ENCODE data around the gene AMN. TPM values are rescaled to one million over a fixed set of nuclear protein-coding genes. Genes with fewer than 3 reads are reported as not detected.

Gene AMN
- total RNA-seq, 2 experiments from 2014 or later, result 0.35 to 5.6 TPM

DNA sequence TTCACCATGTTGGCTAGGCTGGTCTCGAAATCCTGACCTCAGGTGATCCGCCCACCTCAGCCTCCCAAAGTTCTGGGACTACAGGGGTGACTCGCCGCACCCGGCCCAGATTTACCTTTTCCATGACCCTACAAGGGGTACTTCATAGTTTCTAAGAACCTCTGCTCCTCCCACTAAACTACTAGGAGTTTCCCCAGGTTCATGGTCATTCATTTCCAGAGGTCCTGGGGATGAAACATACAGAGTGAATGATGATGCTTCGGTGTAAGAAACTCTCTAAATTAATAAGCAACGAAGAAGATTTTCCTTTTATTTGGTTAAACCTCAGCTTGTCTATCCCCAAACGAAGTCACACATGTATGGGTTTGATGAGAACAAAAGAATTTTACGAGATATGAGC, 56.9 kb downstream of the AMN start:
- H3K27ac ChIP-seq (ENCODE audit: low read depth, low read length, poor library complexity, severe bottlenecking), result no peak overlapping the region
- no peaks in the 10 kb centered on the region for H3K36me3 ChIP-seq (ENCODE audit: insufficient read depth, low read length)
- no peaks in the 10 kb centered on the region for H3K9me2 ChIP-seq (ENCODE audit: insufficient read depth, low read length)
- ChIA-PET POLR2A (interaction anchor here (0.6 to 0.7 kb wide), 2 partner anchors 69 to 1131 kb away, joined by 3 to 4 read pairs; no protein-coding TSS in a partner anchor), CTCF (ENCODE audit: unreplicated experiment) (no interaction called here)
- H4K20me1 ChIP-seq (ENCODE audit: insufficient read depth, low read length), result no peaks in the 10 kb centered on the region
- TF ChIP-seq, protein P1, sequence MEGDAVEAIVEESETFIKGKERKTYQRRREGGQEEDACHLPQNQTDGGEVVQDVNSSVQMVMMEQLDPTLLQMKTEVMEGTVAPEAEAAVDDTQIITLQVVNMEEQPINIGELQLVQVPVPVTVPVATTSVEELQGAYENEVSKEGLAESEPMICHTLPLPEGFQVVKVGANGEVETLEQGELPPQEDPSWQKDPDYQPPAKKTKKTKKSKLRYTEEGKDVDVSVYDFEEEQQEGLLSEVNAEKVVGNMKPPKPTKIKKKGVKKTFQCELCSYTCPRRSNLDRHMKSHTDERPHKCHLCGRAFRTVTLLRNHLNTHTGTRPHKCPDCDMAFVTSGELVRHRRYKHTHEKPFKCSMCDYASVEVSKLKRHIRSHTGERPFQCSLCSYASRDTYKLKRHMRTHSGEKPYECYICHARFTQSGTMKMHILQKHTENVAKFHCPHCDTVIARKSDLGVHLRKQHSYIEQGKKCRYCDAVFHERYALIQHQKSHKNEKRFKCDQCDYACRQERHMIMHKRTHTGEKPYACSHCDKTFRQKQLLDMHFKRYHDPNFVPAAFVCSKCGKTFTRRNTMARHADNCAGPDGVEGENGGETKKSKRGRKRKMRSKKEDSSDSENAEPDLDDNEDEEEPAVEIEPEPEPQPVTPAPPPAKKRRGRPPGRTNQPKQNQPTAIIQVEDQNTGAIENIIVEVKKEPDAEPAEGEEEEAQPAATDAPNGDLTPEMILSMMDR (conservative IDR thresholded peaks at IDR 0.05; ENCODE audit: low read length), result no peak
- TF ChIP-seq EZH2phosphoT487 (IDR thresholded peaks at IDR 0.05; ENCODE audit: borderline replicate concordance, low read depth, low read length), result no peak
- H3K4me2 ChIP-seq (ENCODE audit: low read length), result no peak overlapping the region
- no peak overlapping the region for H2AFZ ChIP-seq (ENCODE audit: low read length)
- H3K79me2 ChIP-seq (ENCODE audit: insufficient read depth, low read depth, low read length), result no peaks in the 10 kb centered on the region
- DNase-seq (ENCODE audit: low spot score), result no peak
- no peaks in the 10 kb centered on the region for H3K9me3 ChIP-seq (ENCODE audit: low read length)
- intact Hi-C loops (cut with micrococcal nuclease; ENCODE audit: unreplicated experiment), result no loop called here
- no TSS peak for BruUV-seq (replicated peaks)
- H3K4me1 ChIP-seq (ENCODE audit: insufficient read depth, low read length, poor library complexity, severe bottlenecking), result no peaks in the 10 kb centered on the region
- H3K4me3 ChIP-seq (ENCODE audit: low read depth, low read length, poor library complexity, severe bottlenecking), result no peak overlapping the region

DNA sequence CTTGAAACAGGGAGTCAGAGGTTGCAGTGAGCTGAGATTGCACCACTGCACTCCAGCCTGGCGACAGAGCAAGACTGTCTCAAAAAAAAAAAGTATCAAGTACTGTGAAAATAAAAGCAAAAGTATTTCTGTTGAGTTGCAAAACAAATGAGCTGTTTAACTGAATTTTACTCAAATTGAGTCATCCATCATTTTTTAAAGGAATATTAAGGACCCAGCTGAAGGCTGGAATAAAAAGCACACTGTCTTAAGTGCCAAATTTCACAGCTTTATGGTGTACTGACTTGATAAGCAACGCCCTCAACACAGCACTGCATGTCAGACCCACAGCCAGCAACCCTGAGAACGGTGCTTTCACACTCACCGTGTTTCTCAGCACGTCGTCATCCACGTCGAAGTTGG, 57.9 kb downstream of the AMN start:
- no peak overlapping the region for H3K4me2 ChIP-seq (ENCODE audit: low read length)
- H4K20me1 ChIP-seq (ENCODE audit: insufficient read depth, low read length), result no peaks in the 10 kb centered on the region
- TF ChIP-seq, protein P1 (conservative IDR thresholded peaks at IDR 0.05; ENCODE audit: low read length), result no peak
- TF ChIP-seq EZH2phosphoT487 (IDR thresholded peaks at IDR 0.05; ENCODE audit: borderline replicate concordance, low read depth, low read length), result no peak
- H3K4me1 ChIP-seq (ENCODE audit: insufficient read depth, low read length, poor library complexity, severe bottlenecking), result no peaks in the 10 kb centered on the region
- H3K9me2 ChIP-seq (ENCODE audit: insufficient read depth, low read length), result no peaks in the 10 kb centered on the region
- H3K4me3 ChIP-seq (ENCODE audit: low read depth, low read length, poor library complexity, severe bottlenecking), result no peak overlapping the region
- no peaks in the 10 kb centered on the region for H3K9me3 ChIP-seq (ENCODE audit: low read length)
- no peak overlapping the region for H2AFZ ChIP-seq (ENCODE audit: low read length)
- H3K79me2 ChIP-seq (ENCODE audit: insufficient read depth, low read depth, low read length), result no peaks in the 10 kb centered on the region
- no TSS peak for BruUV-seq (replicated peaks)
- no peak overlapping the region for H3K27ac ChIP-seq (ENCODE audit: low read depth, low read length, poor library complexity, severe bottlenecking)
- intact Hi-C loops (cut with micrococcal nuclease; ENCODE audit: unreplicated experiment), result no loop called here
- POLR2A ChIA-PET, result no interaction called here
- no peak for DNase-seq (ENCODE audit: low spot score)
- H3K36me3 ChIP-seq (ENCODE audit: insufficient read depth, low read length), result no peaks in the 10 kb centered on the region
- CTCF ChIA-PET (ENCODE audit: unreplicated experiment), result no interaction called here

Other genes with a start within 250 kb of the AMN start
- gene TRAF3, start 145.2 kb upstream of the AMN start, total RNA-seq (2014; rRNA removed; shearing (Covaris generic)), result 0.59 and 0.82 TPM in 2 replicates
- 1.5 and 2.9 TPM in 2 replicates for gene TRAF3, start 145.2 kb upstream of the AMN start, total RNA-seq (2022)
- 0.03 TPM in 1 of 2 replicates, not detected in the other for gene CDC42BPB, start 134.9 kb downstream of the AMN start, total RNA-seq (2014; rRNA removed; shearing (Covaris generic))
- gene CDC42BPB, start 134.9 kb downstream of the AMN start, total RNA-seq (2022), result 0.20 and 0.46 TPM in 2 replicates
- gene LBHD2, start 161.5 kb downstream of the AMN start, total RNA-seq (2014; rRNA removed; shearing (Covaris generic)), result not detected in 2 replicates
- gene LBHD2, start 161.5 kb downstream of the AMN start, total RNA-seq (2022), result not detected in 2 replicates
- gene EXOC3L4, start 172.1 kb downstream of the AMN start, total RNA-seq (2014; rRNA removed; shearing (Covaris generic)), result not detected in 2 replicates
- gene EXOC3L4, start 172.1 kb downstream of the AMN start, total RNA-seq (2022), result not detected in 2 replicates
- not detected in 2 replicates for gene TNFAIP2, start 200.8 kb downstream of the AMN start, total RNA-seq (2014; rRNA removed; shearing (Covaris generic))
- not detected in 2 replicates for gene TNFAIP2, start 200.8 kb downstream of the AMN start, total RNA-seq (2022)